Pancreas (tissue), 10 donors: ENCODE results near the gene DNAAF2. TPM values are rescaled to one million over a fixed set of nuclear protein-coding genes. Genes with fewer than 3 reads are reported as not detected.

Experiments used
- ATAC-seq, 4 donors: fragments of 200-7000 bp; cut with Tn5 transposase; one replicate each; pipeline versions ENCODE4 v1.8.0 to v1.9.1; 2020; ENCODE audit warnings: mild to moderate bottlenecking in 4 of 4, moderate library complexity in 4 of 4
- DNase-seq, 6 donors: peaks; one replicate each; pipeline ENCODE4 v3.0.0-alpha.2; 2020
- FAIRE-seq: peaks from 2 replicates; lab custom pipeline; 2012; peaks lifted over from hg19 to GRCh38; lab: Jason Lieb, UNC
- H3K27ac ChIP-seq, 4 donors: fragments of 200-600 bp; sonication (generic); 1 replicate in 3 of 4; 2 replicates in 1 of 4; pipeline versions ENCODE4 v1.5.0 to v1.8.0; 2020
- H3K27me3 ChIP-seq, 4 donors: fragments of 200-600 bp; one replicate each; pipeline ENCODE4 v1.8.0; 2021
- H3K36me3 ChIP-seq, 3 donors: fragments of 200-600 bp; sonication (generic) in 1 of 3; one replicate each; pipeline versions ENCODE4 v1.5.0 to v1.8.0; 2020 to 2021
- H3K4me1 ChIP-seq, 3 donors: fragments of 200-600 bp; one replicate each; pipeline ENCODE4 v1.8.0; 2021
- H3K4me3 ChIP-seq, 4 donors: fragments of 200-600 bp; sonication (generic) in 2 of 4; one replicate each; pipeline versions ENCODE4 v1.5.0 to v1.8.0; 2020 to 2021
- H3K9me3 ChIP-seq, 4 donors: fragments of 200-600 bp; one replicate each; pipeline ENCODE4 v1.8.0; 2021
- WGBS, 2 donors: extraction: QIAGEN DNeasy Blood & Tissue Kit; methylation state at CpG; one replicate each; pipeline ENCODE4 v1.1.7; 2013; 5-methylcytosine and 5-hydroxymethylcytosine counted together
- intact Hi-C, 3 donors: fragments of 100-400 bp; cut with DNase I; formaldehyde crosslinking; loops; one replicate each; pipeline versions ENCODE4 v1.11.1 to v1.14.2; 2022
- polyA plus RNA-seq, 2 donors: library from polyadenylated mRNA; stranded (reverse); fragments of 200-250 nt; gene quantifications; one replicate each; pipeline ENCODE4 v1.2.3, GENCODE V29; 2013
- total RNA-seq, 6 donors: library from RNA; stranded (reverse); fragmentation: NEBNext Ultra II Directional in 4 of 6; extraction: Animal tissue kit (Norgen Biotek cat#: 25700) in 4 of 6; gene quantifications; one replicate each; pipeline versions ENCODE4 v1.2.1 to v1.2.4, GENCODE V29; 2021 to 2023
- TF ChIP-seq, protein P1 (sequence below), 4 donors: fragments of 200-600 bp; sonication (generic) in 3 of 4; IDR thresholded peaks; one replicate each; pipeline versions ENCODE4 v1.5.0 to v1.8.0; 2021; ENCODE audit warnings: antibody characterized with exemption in 4 of 4
- donor health status: healthy with polysubstance abuse.
- donor health status: DM: no; HTN: no; CAD: no; lungs with moderate emphysema.
- donor health status: DM: no; HTN: no; CAD: no.
- donor health status: control.
- donor health status: control.
- donor health status: Bipolar disorder and iron deficiency.
- donor health status: DM: yes; HTN: yes; CAD: no.
- donor health status: DM: no; HTN: no; CAD: no.
- donor health status: DM: no; HTN: no; CAD: no.
- donor health status: DM: yes; HTN: yes; CAD: no.

DNAAF2 gene
- total and polyA plus RNA-seq, 8 donors = 3.2 to 5.4 (median 4.1) TPM

- Histone ChIP-seq H3K4me3 (no peak overlapping the region), H3K36me3 (peaks cover 0 to 19% (median 4%) of the 10 kb centered on the region in 3 donors), H3K27me3 (no peaks in the 10 kb centered on the region), H3K4me1 (peaks cover 0 to 17% (median 12%) of the 10 kb centered on the region in 3 donors), H3K9me3 (no peaks in the 10 kb centered on the region), H3K27ac (no peak overlapping the region)
- intact Hi-C loops = no loop called here
- 73 to 78% methylated on average over 2 of the region's 2 CpGs for WGBS, 2 donors
- FAIRE-seq = no peak
- TF ChIP-seq, protein P1, sequence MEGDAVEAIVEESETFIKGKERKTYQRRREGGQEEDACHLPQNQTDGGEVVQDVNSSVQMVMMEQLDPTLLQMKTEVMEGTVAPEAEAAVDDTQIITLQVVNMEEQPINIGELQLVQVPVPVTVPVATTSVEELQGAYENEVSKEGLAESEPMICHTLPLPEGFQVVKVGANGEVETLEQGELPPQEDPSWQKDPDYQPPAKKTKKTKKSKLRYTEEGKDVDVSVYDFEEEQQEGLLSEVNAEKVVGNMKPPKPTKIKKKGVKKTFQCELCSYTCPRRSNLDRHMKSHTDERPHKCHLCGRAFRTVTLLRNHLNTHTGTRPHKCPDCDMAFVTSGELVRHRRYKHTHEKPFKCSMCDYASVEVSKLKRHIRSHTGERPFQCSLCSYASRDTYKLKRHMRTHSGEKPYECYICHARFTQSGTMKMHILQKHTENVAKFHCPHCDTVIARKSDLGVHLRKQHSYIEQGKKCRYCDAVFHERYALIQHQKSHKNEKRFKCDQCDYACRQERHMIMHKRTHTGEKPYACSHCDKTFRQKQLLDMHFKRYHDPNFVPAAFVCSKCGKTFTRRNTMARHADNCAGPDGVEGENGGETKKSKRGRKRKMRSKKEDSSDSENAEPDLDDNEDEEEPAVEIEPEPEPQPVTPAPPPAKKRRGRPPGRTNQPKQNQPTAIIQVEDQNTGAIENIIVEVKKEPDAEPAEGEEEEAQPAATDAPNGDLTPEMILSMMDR (IDR thresholded peaks at IDR 0.05) = no peak
- no peak for DNase-seq
- ATAC-seq = no peak
Observed at GRCh38 chr14:49579841-49580240, 55.2 kb downstream of the DNAAF2 start.

- no peak for FAIRE-seq
- 89 to 96% methylated on average over 1 of the region's 1 CpG for WGBS, 2 donors
- DNase-seq = no peak
Observed at GRCh38 chr14:49578141-49578540, 56.9 kb downstream of the DNAAF2 start.

More at GRCh38 chr14:49578141-49578540, 56.9 kb downstream of the DNAAF2 start:
- no peaks in the 10 kb centered on the region for H3K27me3 ChIP-seq
- peaks cover 0 to 8% (median 4%) of the 10 kb centered on the region in 3 donors for H3K36me3 ChIP-seq
- TF ChIP-seq, protein P1 (IDR thresholded peaks at IDR 0.05) = no peak
- no peak overlapping the region for H3K27ac ChIP-seq
- intact Hi-C loops = no loop called here
- no peaks in the 10 kb centered on the region for H3K9me3 ChIP-seq
- peaks cover 0 to 3% (median 0%) of the 10 kb centered on the region in 3 donors for H3K4me1 ChIP-seq
- no peak for ATAC-seq
- no peak overlapping the region for H3K4me3 ChIP-seq

Other genes with a start within 250 kb of the DNAAF2 start
- gene RPS29, start 48.9 kb downstream of the DNAAF2 start, total RNA-seq = 1,000 to 10,000 TPM in 1 of 6 donors, 100 to 1,000 TPM in 5; 551 to 1,011 (median 688) TPM
- gene RPS29, start 48.9 kb downstream of the DNAAF2 start, polyA plus RNA-seq = 1,000 to 10,000 TPM in 1 of 2 donors, 100 to 1,000 TPM in 1; 722 to 2,449 TPM
- 1 to 10 TPM; 2.7 to 7.2 (median 3.8) TPM for gene LRR1, start 36.3 kb downstream of the DNAAF2 start, total RNA-seq
- gene LRR1, start 36.3 kb downstream of the DNAAF2 start, polyA plus RNA-seq = 1 to 10 TPM; 2.5 to 5.9 TPM
- gene RPL36AL, start 14.6 kb downstream of the DNAAF2 start, total RNA-seq = 100 to 1,000 TPM in 5 of 6 donors, 10 to 100 TPM in 1; 81.3 to 219 (median 128) TPM
- 100 to 1,000 TPM; 361 to 388 TPM for gene RPL36AL, start 14.6 kb downstream of the DNAAF2 start, polyA plus RNA-seq
- 10 to 100 TPM; 13.1 to 26.7 (median 20.7) TPM for gene MGAT2, start 14.4 kb downstream of the DNAAF2 start, total RNA-seq
- 10 to 100 TPM in 1 of 2 donors, 1 to 10 TPM in 1; 8.9 to 12.0 TPM for gene MGAT2, start 14.4 kb downstream of the DNAAF2 start, polyA plus RNA-seq
- gene POLE2, start 53.0 kb upstream of the DNAAF2 start, total RNA-seq = 1 to 10 TPM in 2 of 6 donors, under 1 TPM in 4; 0.43 to 1.3 (median 0.78) TPM
- 1 to 10 TPM; 1.3 to 2.9 TPM for gene POLE2, start 53.0 kb upstream of the DNAAF2 start, polyA plus RNA-seq
- gene KLHDC1, start 57.9 kb upstream of the DNAAF2 start, total RNA-seq = 1 to 10 TPM; 1.2 to 4.7 (median 3.8) TPM
- 1 to 10 TPM; 2.7 to 4.8 TPM for gene KLHDC1, start 57.9 kb upstream of the DNAAF2 start, polyA plus RNA-seq
- 10 to 100 TPM; 25.4 to 50.9 (median 45.4) TPM for gene KLHDC2, start 132.9 kb upstream of the DNAAF2 start, total RNA-seq
- gene KLHDC2, start 132.9 kb upstream of the DNAAF2 start, polyA plus RNA-seq = 10 to 100 TPM; 31.1 to 58.9 TPM
- gene NEMF, start 217.5 kb upstream of the DNAAF2 start, total RNA-seq = 10 to 100 TPM; 17.6 to 32.4 (median 21.7) TPM
- 10 to 100 TPM; 22.3 to 24.7 TPM for gene NEMF, start 217.5 kb upstream of the DNAAF2 start, polyA plus RNA-seq